Uterus (tissue), 2 donors: ENCODE data around the gene ACVRL1.

Experiments used
- CTCF ChIP-seq, 4 experiments: fragments of 200-600 bp in 2 of 4; fragments of 450-650 bp in 2 of 4; sonication (generic) in 2 of 4; IDR thresholded peaks; one replicate each; pipeline ENCODE4 v1.5.1; 2016 to 2019; ENCODE audit warnings: antibody characterized with exemption in 4 of 4, mild to moderate bottlenecking in 2 of 4, moderate library complexity in 1 of 4
- POLR2A ChIP-seq, 2 donors: fragments of 450-650 bp; IDR thresholded peaks; one replicate each; pipeline ENCODE4 v1.6.1; 2016; ENCODE audit warnings: antibody characterized with exemption in 2 of 2, mild to moderate bottlenecking in 1 of 2, moderate library complexity in 1 of 2

- TF ChIP-seq CTCF (IDR thresholded peaks at IDR 0.05) (no peak), POLR2A (IDR thresholded peaks at IDR 0.05) (peak in 1 of 2 donors; percentile 18)
These were observed 1.6 kb upstream of the ACVRL1 start for GRCh38 chr12:51905471-51906429.
